ENCODE measurements around the gene E4F1.
A peak's percentile ranks its signal among the peaks of the same experiment; 100 is the strongest.

E4F1 gene

GRCh38 chr16:2208772-2209171, 14.6 kb upstream of the E4F1 start:
- DNase-seq: no peak

GRCh38 chr16:2209258-2210008, 14.0 kb upstream of the E4F1 start:
- DNase-seq: no peak

GRCh38 chr16:2210009-2210332, 13.4 kb upstream of the E4F1 start:
- no peak for DNase-seq

- DNase-seq: no peak
Measured at GRCh38 chr16:2210386-2211365, 12.7 kb upstream of the E4F1 start, which contains the start of gene BRICD5. TSS of gene BRICD5 (minus strand) at chr16:2210863. CDS start at chr16:2210833, 30 bp downstream.

- no peak for DNase-seq
Measured at GRCh38 chr16:2211923-2212347, 11.5 kb upstream of the E4F1 start.

- no peak for DNase-seq
Measured at GRCh38 chr16:2212362-2213324, 10.7 kb upstream of the E4F1 start.

- DNase-seq: no peak
Measured at GRCh38 chr16:2213817-2214718, 9.3 kb upstream of the E4F1 start.

GRCh38 chr16:2214719-2214968, 8.7 kb upstream of the E4F1 start, which contains the start of gene PGP:
TSS of gene PGP (minus strand) at chr16:2214840. CDS start at chr16:2214777, 63 bp downstream.
- DNase-seq: no peak

GRCh38 chr16:2216330-2216729, 7.1 kb upstream of the E4F1 start:
- DNase-seq: no peak

GRCh38 chr16:2223942-2224486, 623 bp downstream of the E4F1 start:
- DNase-seq: peak in 1 of 2 experiments; percentile 4

- DNase-seq: no peak
Measured at GRCh38 chr16:2226245-2226793, 2.9 kb downstream of the E4F1 start.

GRCh38 chr16:2226918-2227317, 3.5 kb downstream of the E4F1 start:
- no peak for DNase-seq

- no peak for DNase-seq
Measured at GRCh38 chr16:2228161-2228824, 4.9 kb downstream of the E4F1 start.

GRCh38 chr16:2229091-2229490, 5.7 kb downstream of the E4F1 start:
- DNase-seq: no peak

GRCh38 chr16:2229632-2230250, 6.3 kb downstream of the E4F1 start:
- DNase-seq: no peak

GRCh38 chr16:2230376-2230775, 7.0 kb downstream of the E4F1 start:
- DNase-seq: no peak

- no peak for DNase-seq
Measured at GRCh38 chr16:2231016-2231931, 7.9 kb downstream of the E4F1 start.

- no peak for DNase-seq
Measured at GRCh38 chr16:2232094-2232990, 9.0 kb downstream of the E4F1 start.

Measured in stimulated activated CD4-positive, alpha-beta T cell treated with anti-CD3 and anti-CD28 coated beads, Interleukin-4, amount 100 ng/mL, for 4 hours (primary cell).